ENCODE measurements around the gene EI24.
"Not testable (repeated sequence)": the region's sequence is repeated elsewhere in the genome, so short reads cannot be mapped to it uniquely, and the experiment has no call there.

The EI24 gene

GRCh38 chr11:125568970-125569914 is at the start of gene EI24:
Gene EI24, plus strand, starts transcription at chr11:125569477. Its CDS starts 3,051 bp downstream, at chr11:125572528.
- H3K27ac ChIP-seq: peak within 1 kb of the TSS; percentile 90
- peak; percentile 90 for TF ChIP-seq CTCF (IDR thresholded peaks at IDR 0.05; ENCODE audit: low read depth, low read length)
- no peaks in the 10 kb centered on the region for H3K9me3 ChIP-seq (ENCODE audit: severe bottlenecking)
- peak within 1 kb of the TSS; percentile 70 for H3K4me3 ChIP-seq (ENCODE audit: low read depth, low read length)
- no peaks in the 10 kb centered on the region for H3K27me3 ChIP-seq (ENCODE audit: insufficient read depth, low read depth, severe bottlenecking)
- peaks cover 14% of the 10 kb centered on the region for H3K36me3 ChIP-seq
- DNase-seq: peak; percentile 95

GRCh38 chr11:125519860-125520834 is 49.1 kb upstream of the EI24 start:
- Histone ChIP-seq H3K36me3 (no peaks in the 10 kb centered on the region), H3K4me3 (ENCODE audit: low read depth, low read length) (no peak overlapping the region), H3K27me3 (ENCODE audit: insufficient read depth, low read depth, severe bottlenecking) (no peaks in the 10 kb centered on the region), H3K27ac (no peak overlapping the region), H3K9me3 (ENCODE audit: severe bottlenecking) (peaks cover 2% of the 10 kb centered on the region)
- DNase-seq: no peak
- no peak for TF ChIP-seq CTCF (IDR thresholded peaks at IDR 0.05; ENCODE audit: low read depth, low read length)

GRCh38 chr11:125525303-125525702 is 44.0 kb upstream of the EI24 start:
- no peaks in the 10 kb centered on the region for H3K27me3 ChIP-seq (ENCODE audit: insufficient read depth, low read depth, severe bottlenecking)
- no peak overlapping the region for H3K27ac ChIP-seq
- no peaks in the 10 kb centered on the region for H3K36me3 ChIP-seq
- H3K9me3 ChIP-seq (ENCODE audit: severe bottlenecking): peaks cover 2% of the 10 kb centered on the region
- DNase-seq: no peak
- H3K4me3 ChIP-seq (ENCODE audit: low read depth, low read length): no peak overlapping the region
- no peak for TF ChIP-seq CTCF (IDR thresholded peaks at IDR 0.05; ENCODE audit: low read depth, low read length)

- Histone ChIP-seq H3K36me3 (no peaks in the 10 kb centered on the region), H3K9me3 (ENCODE audit: severe bottlenecking) (no peaks in the 10 kb centered on the region), H3K27ac (no peak overlapping the region), H3K4me3 (ENCODE audit: low read depth, low read length) (no peak overlapping the region), H3K27me3 (ENCODE audit: insufficient read depth, low read depth, severe bottlenecking) (no peaks in the 10 kb centered on the region)
- TF ChIP-seq CTCF (IDR thresholded peaks at IDR 0.05; ENCODE audit: low read depth, low read length): no peak
- peak; percentile 57 for DNase-seq
Measured at GRCh38 chr11:125532668-125533067, 36.6 kb upstream of the EI24 start.

GRCh38 chr11:125535585-125535984 is 33.7 kb upstream of the EI24 start:
- Histone ChIP-seq H3K9me3 (ENCODE audit: severe bottlenecking) (no peaks in the 10 kb centered on the region), H3K36me3 (no peaks in the 10 kb centered on the region), H3K27me3 (ENCODE audit: insufficient read depth, low read depth, severe bottlenecking) (no peaks in the 10 kb centered on the region), H3K27ac (no peak overlapping the region), H3K4me3 (ENCODE audit: low read depth, low read length) (no peak overlapping the region)
- no peak for DNase-seq
- TF ChIP-seq CTCF (IDR thresholded peaks at IDR 0.05; ENCODE audit: low read depth, low read length): no peak

- not testable (repeated sequence) for DNase-seq; H3K36me3 ChIP-seq; H3K9me3 ChIP-seq (ENCODE audit: severe bottlenecking); H3K27ac ChIP-seq; H3K27me3 ChIP-seq (ENCODE audit: insufficient read depth, low read depth, severe bottlenecking); H3K4me3 ChIP-seq (ENCODE audit: low read depth, low read length)
Measured at GRCh38 chr11:125536834-125537233, 32.4 kb upstream of the EI24 start.

Measured in WERI-Rb-1 (cell line).